ENCODE results near the gene CACNA2D3.
"Not testable (repeated sequence)": the region's sequence is repeated elsewhere in the genome, so short reads cannot be mapped to it uniquely, and the experiment has no call there.

The CACNA2D3 gene

DNA sequence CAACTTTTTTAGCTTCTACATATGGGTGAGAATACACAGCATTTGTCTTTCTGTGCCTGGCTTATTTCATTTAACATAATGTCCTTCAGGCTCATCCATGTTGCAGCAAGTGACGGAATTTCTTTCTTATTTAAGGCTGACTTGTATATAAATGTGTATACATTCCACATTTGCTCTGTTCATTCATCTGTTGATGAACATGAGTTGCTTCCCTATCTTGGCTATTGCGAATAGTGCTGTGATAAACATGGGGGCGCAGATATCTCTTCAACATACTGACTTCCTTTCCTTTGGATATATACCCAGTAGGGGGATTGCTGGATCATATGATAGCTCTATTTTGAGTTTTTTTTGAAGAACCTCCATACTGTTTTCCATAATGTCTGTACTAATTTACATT lies 332.5 kb downstream of the CACNA2D3 start:
- H3K9me3 ChIP-seq (ENCODE audit: insufficient read depth, low read depth, low read length): no peaks in the 10 kb centered on the region
- H3K27ac ChIP-seq (ENCODE audit: low read length): no peak overlapping the region
- no peaks in the 10 kb centered on the region for H3K36me3 ChIP-seq (ENCODE audit: insufficient read depth, low read depth, low read length)
- no peaks in the 10 kb centered on the region for H3K27me3 ChIP-seq (ENCODE audit: insufficient read depth, low read length)
- H3K4me3 ChIP-seq (ENCODE audit: low read length): no peak overlapping the region
- H3K9ac ChIP-seq (ENCODE audit: low read depth, low read length): no peak overlapping the region
- no peaks in the 10 kb centered on the region for H3K4me1 ChIP-seq (ENCODE audit: insufficient read depth, low read length)

DNA sequence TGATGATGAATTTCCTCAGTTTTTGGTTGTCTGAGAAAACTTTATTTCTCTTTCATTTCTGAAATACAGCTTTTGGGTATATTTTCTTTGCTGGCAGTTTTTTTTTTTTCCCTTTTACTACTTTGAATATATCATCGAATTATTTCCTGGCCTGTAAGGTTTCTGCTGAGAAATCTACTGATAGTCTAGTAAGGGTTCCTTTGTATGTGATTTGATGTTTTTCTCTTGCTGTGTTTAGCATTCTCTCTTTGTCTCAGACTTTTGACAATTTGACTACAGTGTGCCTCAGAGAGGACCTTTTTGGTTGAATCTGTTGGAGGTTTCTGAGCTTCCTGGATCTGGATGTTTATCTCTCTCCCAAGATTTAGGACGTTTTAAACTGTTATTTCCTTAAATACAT lies 336.0 kb downstream of the CACNA2D3 start:
- no peak overlapping the region for H3K27ac ChIP-seq (ENCODE audit: low read length)
- no peaks in the 10 kb centered on the region for H3K36me3 ChIP-seq (ENCODE audit: insufficient read depth, low read depth, low read length)
- no peaks in the 10 kb centered on the region for H3K4me1 ChIP-seq (ENCODE audit: insufficient read depth, low read length)
- H3K9ac ChIP-seq (ENCODE audit: low read depth, low read length): no peak overlapping the region
- no peak overlapping the region for H3K4me3 ChIP-seq (ENCODE audit: low read length)
- no peaks in the 10 kb centered on the region for H3K9me3 ChIP-seq (ENCODE audit: insufficient read depth, low read depth, low read length)
- no peaks in the 10 kb centered on the region for H3K27me3 ChIP-seq (ENCODE audit: insufficient read depth, low read length)

DNA sequence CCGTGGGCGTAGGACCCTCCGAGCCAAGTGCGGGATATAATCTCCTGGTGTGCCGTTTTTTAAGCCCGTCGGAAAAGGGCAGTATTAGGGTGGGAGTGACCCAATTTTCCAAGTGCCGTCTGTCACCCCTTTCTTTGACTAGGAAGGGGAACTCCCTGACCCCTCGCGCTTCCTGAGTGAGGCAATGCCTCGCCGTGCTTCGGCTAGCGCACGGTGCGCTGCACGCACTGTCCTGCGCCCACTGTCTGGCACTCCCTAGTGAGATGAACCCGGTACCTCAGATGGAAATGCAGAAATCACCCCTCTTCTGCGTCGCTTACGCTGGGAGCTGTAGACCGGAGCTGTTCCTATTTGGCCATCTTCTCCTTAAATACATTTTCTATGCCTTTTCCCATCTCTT lies 342.2 kb downstream of the CACNA2D3 start:
- H3K4me1 ChIP-seq (ENCODE audit: insufficient read depth, low read length); H3K9ac ChIP-seq (ENCODE audit: low read depth, low read length); H3K27me3 ChIP-seq (ENCODE audit: insufficient read depth, low read length); H3K4me3 ChIP-seq (ENCODE audit: low read length); H3K27ac ChIP-seq (ENCODE audit: low read length); H3K36me3 ChIP-seq (ENCODE audit: insufficient read depth, low read depth, low read length): not testable (repeated sequence)
- peaks cover 19% of the 10 kb centered on the region for H3K9me3 ChIP-seq (ENCODE audit: insufficient read depth, low read depth, low read length)

DNA sequence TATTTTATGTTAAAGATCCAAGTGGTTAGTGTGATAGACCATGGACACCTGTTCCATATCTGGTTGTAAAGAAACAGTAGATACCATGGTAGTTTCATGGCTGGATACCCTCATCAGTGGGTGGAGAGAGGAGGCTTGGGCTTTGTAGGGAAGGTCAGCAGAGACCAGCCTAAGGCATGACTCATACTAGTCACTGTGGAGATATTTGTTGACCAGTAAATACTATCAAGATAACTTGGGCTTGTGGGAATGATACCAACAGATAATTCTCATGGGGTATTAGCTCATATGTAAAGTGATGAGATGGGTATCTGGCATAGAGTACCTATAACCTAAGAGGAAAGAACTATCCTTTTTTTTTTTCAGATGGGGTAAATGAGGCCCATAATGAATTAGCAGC lies 354.5 kb downstream of the CACNA2D3 start:
- H3K9me3 ChIP-seq (ENCODE audit: insufficient read depth, low read depth, low read length): no peaks in the 10 kb centered on the region
- H3K27ac ChIP-seq (ENCODE audit: low read length): no peak overlapping the region
- H3K36me3 ChIP-seq (ENCODE audit: insufficient read depth, low read depth, low read length): no peaks in the 10 kb centered on the region
- H3K9ac ChIP-seq (ENCODE audit: low read depth, low read length): no peak overlapping the region
- H3K4me3 ChIP-seq (ENCODE audit: low read length): no peak overlapping the region
- H3K4me1 ChIP-seq (ENCODE audit: insufficient read depth, low read length): no peaks in the 10 kb centered on the region
- no peaks in the 10 kb centered on the region for H3K27me3 ChIP-seq (ENCODE audit: insufficient read depth, low read length)

DNA sequence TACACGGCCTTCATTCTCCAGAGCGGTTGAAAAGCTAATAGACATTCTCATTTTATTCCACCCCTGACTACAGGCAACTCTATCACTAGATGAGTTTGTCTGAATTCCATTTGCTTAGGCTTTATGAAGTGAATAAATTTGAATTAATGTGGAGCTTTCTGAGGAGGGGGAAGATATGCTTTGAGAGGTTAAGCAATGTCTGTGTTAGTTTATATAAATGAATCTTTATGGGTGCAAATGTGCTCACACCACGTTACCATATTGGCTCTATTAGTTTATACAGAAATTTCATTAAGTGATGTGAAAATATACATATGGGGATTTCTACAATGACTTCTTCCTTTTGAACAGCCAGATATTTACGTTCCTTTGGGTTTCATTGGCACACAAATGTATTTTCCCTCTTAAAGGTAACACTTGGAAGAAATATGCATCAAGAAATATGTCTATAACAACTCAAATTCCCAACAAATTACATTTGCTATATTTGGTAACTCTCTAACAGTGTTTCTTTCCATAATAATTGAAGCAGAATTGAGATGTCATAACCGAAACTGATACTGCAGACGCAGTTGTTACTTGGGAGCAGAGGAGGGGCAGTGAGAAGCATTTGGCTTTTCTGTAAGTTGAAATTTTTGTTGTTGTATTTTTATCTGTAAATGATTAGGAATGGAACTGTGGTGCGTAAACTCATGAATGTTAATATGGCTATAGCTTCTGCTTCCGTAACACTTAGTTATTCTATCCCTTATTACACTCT lies 359.4 kb downstream of the CACNA2D3 start:
- H3K36me3 ChIP-seq (ENCODE audit: insufficient read depth, low read depth, low read length): no peaks in the 10 kb centered on the region
- no peak overlapping the region for H3K9ac ChIP-seq (ENCODE audit: low read depth, low read length)
- H3K27me3 ChIP-seq (ENCODE audit: insufficient read depth, low read length): no peaks in the 10 kb centered on the region
- no peak overlapping the region for H3K27ac ChIP-seq (ENCODE audit: low read length)
- H3K9me3 ChIP-seq (ENCODE audit: insufficient read depth, low read depth, low read length): no peaks in the 10 kb centered on the region
- no peaks in the 10 kb centered on the region for H3K4me1 ChIP-seq (ENCODE audit: insufficient read depth, low read length)
- H3K4me3 ChIP-seq (ENCODE audit: low read length): no peak overlapping the region

DNA sequence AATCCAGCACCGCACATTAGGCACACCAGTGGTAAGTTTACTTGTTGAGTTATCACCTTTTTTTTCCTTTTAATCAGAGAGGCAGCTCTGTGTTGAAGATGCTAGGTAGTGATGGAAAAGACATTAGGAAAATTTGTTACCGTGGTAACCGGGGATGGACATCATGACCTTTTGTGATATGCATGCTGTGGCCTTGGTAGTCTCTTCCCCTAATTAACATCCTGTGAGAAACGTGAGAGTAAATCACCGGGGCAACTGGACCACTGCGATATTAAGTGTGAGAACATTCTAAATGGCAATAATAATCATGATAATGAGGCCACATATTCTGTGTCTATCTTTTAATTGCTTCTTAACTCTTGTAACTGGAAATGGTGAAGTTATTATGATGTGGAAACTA lies 362.0 kb downstream of the CACNA2D3 start:
- Histone ChIP-seq H3K36me3 (ENCODE audit: insufficient read depth, low read depth, low read length) (no peaks in the 10 kb centered on the region), H3K9me3 (ENCODE audit: insufficient read depth, low read depth, low read length) (no peaks in the 10 kb centered on the region), H3K27me3 (ENCODE audit: insufficient read depth, low read length) (no peaks in the 10 kb centered on the region), H3K4me3 (ENCODE audit: low read length) (no peak overlapping the region), H3K4me1 (ENCODE audit: insufficient read depth, low read length) (no peaks in the 10 kb centered on the region), H3K27ac (ENCODE audit: low read length) (no peak overlapping the region), H3K9ac (ENCODE audit: low read depth, low read length) (no peak overlapping the region)

DNA sequence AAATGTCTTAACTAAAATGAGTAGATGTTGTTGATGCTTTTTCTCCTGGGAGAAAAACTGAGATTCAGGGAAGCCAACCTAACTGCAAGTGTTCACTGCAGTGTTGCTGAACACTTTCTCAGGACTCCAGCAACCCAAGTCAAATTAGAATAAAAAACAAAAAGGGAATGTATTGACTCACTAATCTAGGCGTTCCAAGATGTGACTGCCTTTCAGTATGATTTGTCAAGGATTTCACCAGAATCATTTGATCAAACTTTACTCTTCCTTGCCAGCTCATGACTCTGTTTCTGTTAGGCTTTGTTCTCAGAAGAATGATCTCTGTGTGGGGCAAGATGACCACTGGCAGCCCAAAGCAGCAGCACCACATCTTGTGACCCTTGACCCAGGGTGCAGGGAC lies 364.0 kb downstream of the CACNA2D3 start:
- H3K27ac ChIP-seq (ENCODE audit: low read length): no peak overlapping the region
- H3K27me3 ChIP-seq (ENCODE audit: insufficient read depth, low read length): no peaks in the 10 kb centered on the region
- H3K9ac ChIP-seq (ENCODE audit: low read depth, low read length): no peak overlapping the region
- no peaks in the 10 kb centered on the region for H3K9me3 ChIP-seq (ENCODE audit: insufficient read depth, low read depth, low read length)
- H3K36me3 ChIP-seq (ENCODE audit: insufficient read depth, low read depth, low read length): no peaks in the 10 kb centered on the region
- no peaks in the 10 kb centered on the region for H3K4me1 ChIP-seq (ENCODE audit: insufficient read depth, low read length)
- H3K4me3 ChIP-seq (ENCODE audit: low read length): no peak overlapping the region

DNA sequence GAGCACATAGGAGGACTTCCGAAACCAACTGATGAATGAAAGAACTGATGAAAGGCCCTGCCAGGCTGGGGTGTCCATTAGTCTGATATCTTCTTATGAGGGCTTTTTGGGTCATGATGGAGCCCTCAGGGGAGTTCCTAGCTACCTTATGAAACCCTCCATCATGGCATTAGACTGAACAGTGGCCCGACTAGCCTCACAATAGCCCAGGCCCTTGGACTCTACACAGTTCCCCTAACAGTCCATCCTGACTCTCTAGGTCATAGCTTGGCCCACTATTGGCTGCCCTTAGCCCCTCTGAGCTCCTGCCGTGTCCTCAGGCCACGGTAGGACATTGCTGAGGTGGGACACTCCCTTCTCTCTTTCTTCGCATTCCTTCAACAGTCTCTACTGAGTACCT lies 365.9 kb downstream of the CACNA2D3 start:
- Histone ChIP-seq H3K27ac (ENCODE audit: low read length) (no peak overlapping the region), H3K9ac (ENCODE audit: low read depth, low read length) (no peak overlapping the region), H3K9me3 (ENCODE audit: insufficient read depth, low read depth, low read length) (no peaks in the 10 kb centered on the region), H3K4me1 (ENCODE audit: insufficient read depth, low read length) (no peaks in the 10 kb centered on the region), H3K36me3 (ENCODE audit: insufficient read depth, low read depth, low read length) (no peaks in the 10 kb centered on the region), H3K27me3 (ENCODE audit: insufficient read depth, low read length) (no peaks in the 10 kb centered on the region), H3K4me3 (ENCODE audit: low read length) (no peak overlapping the region)

DNA sequence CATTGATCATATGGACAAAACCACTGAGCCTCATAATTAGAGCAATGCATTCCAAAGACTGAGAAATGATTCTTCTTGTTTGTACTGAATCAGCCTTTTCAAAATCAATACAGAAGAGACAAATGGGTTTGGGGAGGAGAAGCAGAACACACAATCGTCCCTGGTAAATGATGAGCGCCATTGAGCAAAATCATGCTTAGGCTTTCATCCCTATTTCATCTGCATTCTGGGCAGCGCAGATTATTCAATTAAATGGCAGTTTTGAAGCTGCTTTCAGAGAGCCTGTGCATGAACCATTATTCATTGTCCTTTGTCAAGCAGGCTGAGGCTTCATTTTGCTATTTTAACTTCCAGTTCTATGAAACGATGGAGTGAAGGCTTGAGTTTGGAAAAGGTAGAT lies 371.9 kb downstream of the CACNA2D3 start:
- Histone ChIP-seq H3K27me3 (ENCODE audit: insufficient read depth, low read length) (no peaks in the 10 kb centered on the region), H3K4me1 (ENCODE audit: insufficient read depth, low read length) (no peaks in the 10 kb centered on the region), H3K36me3 (ENCODE audit: insufficient read depth, low read depth, low read length) (no peaks in the 10 kb centered on the region), H3K27ac (ENCODE audit: low read length) (no peak overlapping the region), H3K9ac (ENCODE audit: low read depth, low read length) (no peak overlapping the region), H3K9me3 (ENCODE audit: insufficient read depth, low read depth, low read length) (no peaks in the 10 kb centered on the region), H3K4me3 (ENCODE audit: low read length) (no peak overlapping the region)

DNA sequence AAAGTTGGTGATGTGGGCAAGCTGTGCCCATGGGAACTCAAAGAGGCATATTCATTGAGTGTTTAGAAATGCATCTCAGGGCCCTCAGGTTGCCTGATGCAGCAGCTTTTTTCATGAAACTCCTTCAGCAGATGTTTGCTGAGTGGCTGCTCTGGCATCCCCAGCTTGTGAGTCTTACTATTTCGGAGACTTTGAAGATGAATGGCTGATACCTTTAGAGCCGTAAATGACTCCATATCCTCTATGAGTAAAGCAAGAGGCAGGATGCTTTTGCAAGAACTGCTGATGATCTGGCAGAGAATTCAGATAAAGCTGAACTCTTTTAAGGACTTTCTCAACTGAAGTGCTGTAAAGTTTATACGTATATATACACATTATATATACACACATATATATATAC lies 384.3 kb downstream of the CACNA2D3 start:
- Histone ChIP-seq H3K4me1 (ENCODE audit: insufficient read depth, low read length) (peaks cover 4% of the 10 kb centered on the region; the same call in 1 of the 2 replicates), H3K27me3 (ENCODE audit: insufficient read depth, low read length) (no peaks in the 10 kb centered on the region), H3K4me3 (ENCODE audit: low read length) (no peak overlapping the region), H3K9me3 (ENCODE audit: insufficient read depth, low read depth, low read length) (no peaks in the 10 kb centered on the region), H3K27ac (ENCODE audit: low read length) (no peak overlapping the region), H3K9ac (ENCODE audit: low read depth, low read length) (no peak overlapping the region), H3K36me3 (ENCODE audit: insufficient read depth, low read depth, low read length) (no peaks in the 10 kb centered on the region)

DNA sequence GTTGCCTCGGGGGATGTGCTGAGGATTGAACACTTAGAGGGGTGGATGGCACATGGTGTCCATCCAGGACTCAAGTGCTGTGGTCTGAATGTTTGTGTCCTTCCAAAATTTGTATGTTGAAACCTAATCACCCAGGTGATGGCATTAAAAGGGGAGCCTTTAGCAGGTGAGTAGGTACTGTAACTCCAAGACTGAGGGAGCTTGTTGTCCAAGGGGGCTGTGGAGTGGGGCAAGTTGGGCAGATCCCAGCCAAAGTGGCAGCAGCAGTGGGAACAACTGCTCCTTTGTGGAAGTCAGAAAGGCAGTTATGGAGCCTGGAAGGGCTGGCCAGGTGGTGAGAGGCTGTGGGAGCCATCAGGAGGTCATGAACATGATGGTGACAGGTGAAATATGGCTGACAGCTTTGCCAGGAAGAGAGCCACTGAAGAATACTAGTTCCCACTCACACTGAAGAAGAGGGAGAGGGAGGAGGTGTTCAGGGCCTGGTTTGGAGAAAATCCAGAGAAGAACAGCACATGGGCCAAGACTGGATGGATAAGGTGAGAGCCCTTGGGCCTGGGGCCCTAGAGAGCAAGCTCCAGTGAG lies 385.6 kb downstream of the CACNA2D3 start:
- Histone ChIP-seq H3K4me1 (ENCODE audit: insufficient read depth, low read length) (peaks cover 4% of the 10 kb centered on the region; the same call in 1 of the 2 replicates), H3K9me3 (ENCODE audit: insufficient read depth, low read depth, low read length) (no peaks in the 10 kb centered on the region), H3K4me3 (ENCODE audit: low read length) (no peak overlapping the region)

DNA sequence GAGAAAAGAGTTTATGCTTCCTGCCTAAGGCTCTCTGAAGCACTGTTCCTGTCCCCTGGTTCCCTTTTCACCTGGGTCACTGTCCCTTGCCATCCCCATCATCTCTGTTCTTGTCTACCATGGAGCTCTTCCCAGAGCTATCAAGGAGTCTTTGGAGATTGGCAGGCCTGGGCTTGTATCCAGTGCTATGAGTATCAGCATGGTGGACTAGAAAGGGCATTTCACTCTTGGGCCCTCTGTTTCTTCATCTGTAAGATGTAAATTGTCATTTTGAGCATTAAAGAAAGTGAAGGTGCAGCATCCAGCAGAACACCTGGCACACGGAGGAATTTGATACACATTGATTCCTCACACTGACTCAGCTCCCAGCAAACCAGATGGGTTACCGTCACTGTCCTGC lies 388.2 kb downstream of the CACNA2D3 start:
- H3K9me3 ChIP-seq (ENCODE audit: insufficient read depth, low read depth, low read length): no peaks in the 10 kb centered on the region
- no peak overlapping the region for H3K9ac ChIP-seq (ENCODE audit: low read depth, low read length)
- H3K4me3 ChIP-seq (ENCODE audit: low read length): no peak overlapping the region
- H3K4me1 ChIP-seq (ENCODE audit: insufficient read depth, low read length): no peaks in the 10 kb centered on the region
- H3K36me3 ChIP-seq (ENCODE audit: insufficient read depth, low read depth, low read length): no peaks in the 10 kb centered on the region
- H3K27me3 ChIP-seq (ENCODE audit: insufficient read depth, low read length): no peaks in the 10 kb centered on the region
- H3K27ac ChIP-seq (ENCODE audit: low read length): no peak overlapping the region

More for the DNA sequence above, 385.6 kb downstream of the CACNA2D3 start:
- H3K27me3 ChIP-seq (ENCODE audit: insufficient read depth, low read length): no peaks in the 10 kb centered on the region
- H3K36me3 ChIP-seq (ENCODE audit: insufficient read depth, low read depth, low read length): no peaks in the 10 kb centered on the region
- no peak overlapping the region for H3K27ac ChIP-seq (ENCODE audit: low read length)
- no peak overlapping the region for H3K9ac ChIP-seq (ENCODE audit: low read depth, low read length)

Measured in iPS-20b (cell line).